Stomach smooth muscle (tissue), 2 donors: ENCODE results near the gene SHB.

ENCODE experiments used
- H3K27ac ChIP-seq: one replicate; pipeline ENCODE4 v1.7.0; 2013; ENCODE audit warnings: mild to moderate bottlenecking, low read length, inconsistent platforms
- H3K27me3 ChIP-seq, 2 donors: one replicate each; pipeline ENCODE4 v1.7.0; 2013; ENCODE audit warnings: low read length in 2 of 2; ENCODE audit not compliant: insufficient read depth in 2 of 2, control insufficient read depth in 1 of 2
- H3K36me3 ChIP-seq, 2 donors: one replicate each; pipeline ENCODE4 v1.7.0; 2013; ENCODE audit warnings: low read length in 2 of 2; ENCODE audit not compliant: control insufficient read depth in 2 of 2, insufficient read depth in 2 of 2
- H3K4me1 ChIP-seq: one replicate; pipeline ENCODE4 v1.7.0; 2013; ENCODE audit warnings: low read length; ENCODE audit not compliant: control insufficient read depth, insufficient read depth
- H3K4me3 ChIP-seq, 2 donors: one replicate each; pipeline ENCODE4 v1.7.0; 2013; ENCODE audit warnings: low read length in 2 of 2
- H3K9ac ChIP-seq, 2 donors: one replicate each; pipeline ENCODE4 v1.7.0; 2013; ENCODE audit warnings: low read length in 2 of 2, mild to moderate bottlenecking in 1 of 2
- H3K9me3 ChIP-seq, 2 donors: one replicate each; pipeline ENCODE4 v1.7.0; 2013; ENCODE audit warnings: low read length in 2 of 2; ENCODE audit not compliant: control insufficient read depth in 2 of 2
- donor health status: healthy.
- donor health status: Pancreatic carcinoma.

SHB gene

GRCh38 chr9:38018958-38019602 lies 49.9 kb downstream of the SHB start:
- Histone ChIP-seq H3K27me3 (no peaks in the 10 kb centered on the region), H3K9me3 (no peaks in the 10 kb centered on the region), H3K4me1 (peaks cover 72% of the 10 kb centered on the region), H3K4me3 (peak overlapping the region; percentile 17 to 44), H3K9ac (peak overlapping the region; percentile 44 to 55), H3K36me3 (peaks cover 0 to 8% of the 10 kb centered on the region in 2 donors), H3K27ac (peak overlapping the region; percentile 81)

GRCh38 chr9:38018241-38018957 lies 50.6 kb downstream of the SHB start:
- Histone ChIP-seq H3K9me3 (no peaks in the 10 kb centered on the region), H3K27ac (peak overlapping the region; percentile 81), H3K9ac (peak overlapping the region in 1 of 2 donors; percentile 36), H3K27me3 (no peaks in the 10 kb centered on the region), H3K36me3 (peaks cover 0 to 9% of the 10 kb centered on the region in 2 donors), H3K4me3 (peak overlapping the region in 1 of 2 donors; percentile 44), H3K4me1 (peaks cover 66% of the 10 kb centered on the region)

- Histone ChIP-seq H3K36me3 (peaks cover 0 to 9% of the 10 kb centered on the region in 2 donors), H3K9ac (no peak overlapping the region), H3K4me3 (peak overlapping the region in 1 of 2 donors; percentile 15), H3K4me1 (peaks cover 60% of the 10 kb centered on the region), H3K27me3 (no peaks in the 10 kb centered on the region), H3K27ac (peak overlapping the region; percentile 81), H3K9me3 (no peaks in the 10 kb centered on the region)
Measured at GRCh38 chr9:38017885-38018186, 51.2 kb downstream of the SHB start.

GRCh38 chr9:38017149-38017884 lies 51.7 kb downstream of the SHB start:
- peaks cover 0 to 9% of the 10 kb centered on the region in 2 donors for H3K36me3 ChIP-seq
- no peaks in the 10 kb centered on the region for H3K27me3 ChIP-seq
- peak overlapping the region in 1 of 2 donors; percentile 29 for H3K4me3 ChIP-seq
- no peaks in the 10 kb centered on the region for H3K9me3 ChIP-seq
- peak overlapping the region; percentile 81 for H3K27ac ChIP-seq
- peaks cover 55% of the 10 kb centered on the region for H3K4me1 ChIP-seq
- H3K9ac ChIP-seq, result peak overlapping the region; percentile 1 to 42

- Histone ChIP-seq H3K4me1 (peaks cover 52% of the 10 kb centered on the region), H3K36me3 (peaks cover 0 to 9% of the 10 kb centered on the region in 2 donors), H3K4me3 (peak overlapping the region in 1 of 2 donors; percentile 29), H3K27ac (peak overlapping the region; percentile 81), H3K9me3 (no peaks in the 10 kb centered on the region), H3K9ac (peak overlapping the region; percentile 1 to 42), H3K27me3 (no peaks in the 10 kb centered on the region)
Measured at GRCh38 chr9:38016375-38017135, 52.5 kb downstream of the SHB start.

GRCh38 chr9:38015906-38016305 lies 53.1 kb downstream of the SHB start:
- H3K4me1 ChIP-seq, result peaks cover 52% of the 10 kb centered on the region
- no peak overlapping the region for H3K9ac ChIP-seq
- no peaks in the 10 kb centered on the region for H3K9me3 ChIP-seq
- peak overlapping the region; percentile 81 for H3K27ac ChIP-seq
- no peaks in the 10 kb centered on the region for H3K27me3 ChIP-seq
- H3K4me3 ChIP-seq, result peak overlapping the region in 1 of 2 donors; percentile 29
- H3K36me3 ChIP-seq, result peaks cover 0 to 9% of the 10 kb centered on the region in 2 donors

DNA sequence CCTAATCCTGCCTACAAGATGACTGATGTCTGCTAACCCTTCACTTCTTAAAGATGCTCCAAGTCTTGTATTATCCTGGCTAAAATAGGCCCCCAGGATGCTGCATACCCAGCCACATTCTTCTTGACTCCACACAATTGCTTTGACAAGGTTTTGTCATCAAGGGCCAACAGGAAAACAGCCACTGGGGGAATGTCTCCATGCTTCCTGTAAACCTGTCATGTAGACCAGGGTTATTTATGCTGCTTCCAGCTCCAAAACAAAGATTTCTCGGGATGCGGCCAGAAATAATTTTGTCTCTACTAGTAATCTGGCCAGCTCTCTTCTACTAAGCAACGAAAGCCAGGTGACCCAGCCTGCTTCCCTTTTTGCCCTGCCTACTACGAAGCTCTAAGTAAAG lies 53.8 kb downstream of the SHB start:
- Histone ChIP-seq H3K4me1 (peaks cover 46% of the 10 kb centered on the region), H3K4me3 (no peak overlapping the region), H3K27ac (no peak overlapping the region), H3K36me3 (peaks cover 0 to 9% of the 10 kb centered on the region in 2 donors), H3K9ac (no peak overlapping the region), H3K27me3 (no peaks in the 10 kb centered on the region), H3K9me3 (no peaks in the 10 kb centered on the region)

GRCh38 chr9:38012767-38013450 lies 56.1 kb downstream of the SHB start:
- Histone ChIP-seq H3K4me3 (no peak overlapping the region), H3K9ac (no peak overlapping the region), H3K9me3 (no peaks in the 10 kb centered on the region), H3K27ac (no peak overlapping the region), H3K4me1 (peaks cover 35% of the 10 kb centered on the region), H3K27me3 (no peaks in the 10 kb centered on the region), H3K36me3 (peaks cover 0 to 9% of the 10 kb centered on the region in 2 donors)

DNA sequence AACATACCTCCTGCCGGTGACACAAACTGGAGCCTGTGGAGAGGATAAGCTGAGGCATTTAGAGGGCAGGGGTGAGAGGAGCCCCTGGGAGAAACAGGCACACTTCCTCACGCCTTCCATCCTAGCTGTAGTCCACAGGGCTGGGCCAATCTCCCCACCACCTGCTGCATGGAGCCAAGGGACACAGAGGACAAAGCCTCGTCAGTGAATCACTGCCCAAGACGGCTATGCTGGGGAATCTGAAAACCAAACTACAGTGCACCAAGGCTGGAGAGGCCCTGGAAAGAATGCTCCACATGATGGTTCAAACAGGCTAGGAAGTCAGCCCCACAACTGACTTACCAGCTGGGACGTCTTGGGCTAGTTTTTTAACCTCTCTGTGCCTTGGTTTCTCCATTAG lies 57.0 kb downstream of the SHB start:
- H3K9me3 ChIP-seq, result no peaks in the 10 kb centered on the region
- no peak overlapping the region for H3K27ac ChIP-seq
- H3K4me3 ChIP-seq, result no peak overlapping the region
- no peaks in the 10 kb centered on the region for H3K27me3 ChIP-seq
- no peak overlapping the region for H3K9ac ChIP-seq
- peaks cover 26% of the 10 kb centered on the region for H3K4me1 ChIP-seq
- peaks cover 0 to 9% of the 10 kb centered on the region in 2 donors for H3K36me3 ChIP-seq
